WTC11 (cell line): ENCODE data around the gene ATP1A4. TPM values are rescaled to one million over a fixed set of nuclear protein-coding genes. Genes with fewer than 3 reads are reported as not detected.

Experiments used
- ATAC-seq: fragments of 200-7000 bp; cut with Tn5 transposase; 2 replicates; pipeline ENCODE4 v1.10.0; 2021; ENCODE audit warnings: mild to moderate bottlenecking, moderate library complexity
- CTCF ChIA-PET: fragments of 300-600 bp; sonication (Branson Sonifier 250); formaldehyde crosslinking; loops from one replicate; lab custom pipeline; 2021; ENCODE audit warnings: antibody characterized with exemption; lab: Charles Lee
- POLR2A ChIA-PET: fragments of 350-600 bp; sonication (Branson Sonifier 250); formaldehyde crosslinking; loops from one replicate; lab custom pipeline; 2021; ENCODE audit warnings: antibody characterized with exemption; lab: Charles Lee
- DNase-seq: peaks from one replicate; pipeline ENCODE4 v3.0.0; 2021; ENCODE audit warnings: low spot score
- H3K27ac Mint-ChIP-seq: 2 replicates; pipeline ENCODE4 v1.8.0; 2021; ENCODE audit warnings: mixed read lengths
- H3K27me3 Mint-ChIP-seq: 2 replicates; pipeline ENCODE4 v1.8.0; 2021; ENCODE audit warnings: low read depth, mild to moderate bottlenecking, moderate library complexity, mixed read lengths
- H3K36me3 Mint-ChIP-seq: 2 replicates; pipeline ENCODE4 v1.8.0; 2021; ENCODE audit warnings: mixed read lengths
- H3K4me1 Mint-ChIP-seq: 2 replicates; pipeline ENCODE4 v1.8.0; 2022; ENCODE audit warnings: mixed read lengths
- H3K4me3 Mint-ChIP-seq: 2 replicates; pipeline ENCODE4 v1.8.0; 2021; ENCODE audit warnings: mild to moderate bottlenecking, moderate library complexity, mixed read lengths
- H3K9me3 Mint-ChIP-seq: 2 replicates; pipeline ENCODE4 v1.8.0; 2021; ENCODE audit warnings: mixed read lengths
- ATF1 ChIP-seq: sonication (generic); formaldehyde crosslinking; IDR thresholded peaks from 2 replicates; pipeline ENCODE4 v1.8.1; 2023; ENCODE audit warnings: mild to moderate bottlenecking, moderate library complexity, missing genetic modification reagents
- E2F5 ChIP-seq: sonication (generic); formaldehyde crosslinking; IDR thresholded peaks from 2 replicates; pipeline ENCODE4 v1.8.1; 2022; ENCODE audit warnings: mild to moderate bottlenecking, moderate library complexity, missing genetic modification reagents
- EMX1 ChIP-seq: fragments of 250-450 bp; sonication (Bioruptor Pico); IDR thresholded peaks from 2 replicates; pipeline ENCODE4 v1.8.0; 2021; ENCODE audit warnings: mild to moderate bottlenecking
- ESRRA ChIP-seq: sonication (generic); formaldehyde crosslinking; IDR thresholded peaks from 2 replicates; pipeline ENCODE4 v1.8.1; 2022; ENCODE audit warnings: mild to moderate bottlenecking, missing genetic modification reagents, borderline replicate concordance
- ETV6 ChIP-seq: sonication (generic); formaldehyde crosslinking; IDR thresholded peaks from 2 replicates; pipeline ENCODE4 v1.8.1; 2022; ENCODE audit warnings: mild to moderate bottlenecking, missing genetic modification reagents
- FOXK1 ChIP-seq: sonication (generic); formaldehyde crosslinking; IDR thresholded peaks from 2 replicates; pipeline ENCODE4 v1.8.0; 2022; ENCODE audit warnings: mild to moderate bottlenecking, moderate library complexity, missing genetic modification reagents
- FOXP4 ChIP-seq: sonication (generic); formaldehyde crosslinking; IDR thresholded peaks from 2 replicates; pipeline ENCODE4 v1.8.0; 2022; ENCODE audit warnings: mild to moderate bottlenecking, missing genetic modification reagents
- GABPB1 ChIP-seq: sonication (generic); formaldehyde crosslinking; IDR thresholded peaks from 2 replicates; pipeline ENCODE4 v1.8.1; 2023; ENCODE audit warnings: mild to moderate bottlenecking, missing genetic modification reagents
- KAT7 ChIP-seq: sonication (generic); formaldehyde crosslinking; IDR thresholded peaks from 2 replicates; pipeline ENCODE4 v1.8.1; 2023; ENCODE audit warnings: missing genetic modification reagents, mild to moderate bottlenecking, borderline replicate concordance
- MYBL2 ChIP-seq: sonication (generic); formaldehyde crosslinking; IDR thresholded peaks from 2 replicates; pipeline ENCODE4 v1.8.1; 2023; ENCODE audit warnings: mild to moderate bottlenecking, moderate library complexity, missing genetic modification reagents
- TEAD4 ChIP-seq: sonication (generic); formaldehyde crosslinking; IDR thresholded peaks from 2 replicates; pipeline ENCODE4 v1.8.0; 2022; ENCODE audit warnings: mild to moderate bottlenecking, missing genetic modification reagents
- ZBTB21 ChIP-seq: sonication (generic); formaldehyde crosslinking; IDR thresholded peaks from 2 replicates; pipeline ENCODE4 v1.8.1; 2023; ENCODE audit warnings: mild to moderate bottlenecking, missing genetic modification reagents, borderline replicate concordance
- ZNF281 ChIP-seq: sonication (generic); formaldehyde crosslinking; IDR thresholded peaks from 2 replicates; pipeline ENCODE4 v1.8.0; 2023; ENCODE audit warnings: mild to moderate bottlenecking, missing genetic modification reagents
- ZNF512 ChIP-seq: sonication (generic); formaldehyde crosslinking; IDR thresholded peaks from 2 replicates; pipeline ENCODE4 v1.8.1; 2022; ENCODE audit warnings: missing genetic modification reagents, borderline replicate concordance
- total RNA-seq: library from RNA; stranded (reverse); gene quantifications from 3 replicates; pipeline ENCODE4 v1.2.3, GENCODE V29; 2021

Gene ATP1A4
- total RNA-seq, 1 experiment from 2014 or later = 0.37 TPM

- no peak for TF ChIP-seq E2F5 (CRISPR knock-in tag)
- TF ChIP-seq FOXP4 (CRISPR knock-in tag) = no peak
- TF ChIP-seq ESRRA (CRISPR knock-in tag) = no peak
Measured at GRCh38 chr1:160216301-160216700, 64.9 kb downstream of the ATP1A4 start (continued).

- POLR2A ChIA-PET = no interaction called here
- DNase-seq = no peak
- H3K36me3 Mint-ChIP-seq = peaks cover 71% of the 10 kb centered on the region
- H3K4me1 Mint-ChIP-seq = peaks cover 15% of the 10 kb centered on the region
- TF ChIP-seq MYBL2 (CRISPR knock-in tag) (no peak), KAT7 (no peak), TEAD4 (no peak)
- TF ChIP-seq, all 79 proteins: peak for 0
- Mint-ChIP-seq H3K27me3 (no peaks in the 10 kb centered on the region), H3K27ac (peak overlapping the region; percentile 78), H3K4me3 (no peak overlapping the region), H3K9me3 (no peaks in the 10 kb centered on the region)
- CTCF ChIA-PET = interaction anchor here (1.0 to 4.6 kb wide), 4 partner anchors 25 to 114 kb away, joined by 3 to 124 read pairs (median 48); no protein-coding TSS in a partner anchor
- ATAC-seq = no peak
Measured at GRCh38 chr1:160217481-160218051, 66.2 kb downstream of the ATP1A4 start.

- Mint-ChIP-seq H3K4me1 (peaks cover 15% of the 10 kb centered on the region), H3K4me3 (no peak overlapping the region), H3K9me3 (no peaks in the 10 kb centered on the region), H3K27me3 (no peaks in the 10 kb centered on the region), H3K27ac (peak overlapping the region; percentile 79), H3K36me3 (peaks cover 78% of the 10 kb centered on the region)
- ChIA-PET POLR2A (interaction anchor here (0.7 to 1.3 kb wide), 5 partner anchors 14 to 50 kb away, joined by 3 to 8 read pairs (median 3); partner anchors contain the start of genes CASQ1 and PEA15), CTCF (interaction anchor here (0.6 to 4.6 kb wide), 47 partner anchors 9 to 173 kb away, joined by 3 to 124 read pairs (median 6); partner anchors contain the start of genes ATP1A2, CASQ1, DCAF8 and IGSF8)
- ATAC-seq = peak; percentile 87
- TF ChIP-seq ATF1 (no peak), ETV6 (peak; percentile 21; the same call in 1 of the 2 replicates), ZNF512 (no peak), GABPB1 (CRISPR knock-in tag) (no peak), EMX1 (CRISPR knock-in tag) (no peak), ZNF281 (CRISPR knock-in tag) (no peak), ZBTB21 (CRISPR knock-in tag) (no peak), FOXK1 (CRISPR knock-in tag) (no peak)
- peak; percentile 69 for DNase-seq
Measured at GRCh38 chr1:160219062-160219929, 67.9 kb downstream of the ATP1A4 start.
